Measurements from ENCODE around the gene PIM2. TPM values are rescaled to one million over a fixed set of nuclear protein-coding genes. Genes with fewer than 3 reads are reported as not detected.

The PIM2 gene
- total and polyA plus RNA-seq, 2 of the 4 experiments (the other 2 are of a cell fraction): 7.3 to 9.4 TPM

DNA sequence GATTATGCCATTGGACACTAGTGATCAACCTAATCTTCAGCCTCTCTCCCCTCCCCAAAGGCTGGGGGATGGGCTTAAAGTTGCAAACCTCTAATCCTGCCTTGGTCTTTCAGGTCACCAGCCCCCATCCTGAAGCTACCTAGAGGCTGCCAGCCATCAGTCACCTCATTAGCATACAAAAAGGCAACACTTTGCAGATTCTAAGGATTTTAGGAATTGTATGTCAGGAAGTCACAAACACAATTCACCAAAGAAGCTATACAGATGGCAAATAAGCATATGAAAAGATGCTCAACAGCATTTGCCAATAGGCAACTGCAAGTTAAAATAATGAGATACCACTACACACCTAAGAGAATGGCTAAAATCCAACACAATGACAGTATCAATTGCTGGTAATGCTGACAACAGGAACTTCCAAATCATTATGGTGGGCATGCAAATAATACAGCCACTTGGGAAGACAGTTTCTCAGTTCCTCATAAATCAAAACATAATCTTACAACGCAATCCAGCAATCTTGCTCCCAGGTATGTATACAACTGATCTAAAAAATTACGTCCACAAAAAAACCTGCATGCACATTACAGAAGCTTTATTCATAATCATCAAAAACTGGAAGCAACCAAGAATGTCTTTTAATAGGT, 9.0 kb upstream of the PIM2 start:
- no peak overlapping the region for H2AFZ ChIP-seq (replicated peaks; ENCODE audit: low read length, poor library complexity)
- BruUV-seq (replicated peaks): no TSS peak
- peaks cover 24% of the 10 kb centered on the region for H3K36me3 ChIP-seq (ENCODE audit: control insufficient read depth, insufficient read depth, low read length)
- H3K9me3 ChIP-seq (ENCODE audit: control insufficient read depth, insufficient read depth, low read length): no peaks in the 10 kb centered on the region; the same call in 1 of the 2 replicates
- ATAC-seq (ENCODE audit: low read depth) (no peak), DNase-seq (no peak)
- H3K9me1 ChIP-seq (ENCODE audit: insufficient read depth, low read length): no peaks in the 10 kb centered on the region
- H2BK20ac ChIP-seq (ENCODE audit: low read depth, low read length): no peak overlapping the region
- no peak overlapping the region for H2BK15ac ChIP-seq (ENCODE audit: low read depth, low read length)
- TF ChIP-seq FOS (IDR thresholded peaks at IDR 0.05; ENCODE audit: low read depth, low read length) (no peak), MAZ (IDR thresholded peaks at IDR 0.05; ENCODE audit: borderline replicate concordance, low read depth, low read length) (no peak), RAD21 (IDR thresholded peaks at IDR 0.05; ENCODE audit: low read length) (no peak), CEBPB (IDR thresholded peaks at IDR 0.05; ENCODE audit: low read depth, low read length) (no peak), MAFK (IDR thresholded peaks at IDR 0.05; ENCODE audit: low read depth, low read length) (no peak), BHLHE40 (IDR thresholded peaks at IDR 0.05; ENCODE audit: low read depth, low read length) (no peak), RFX5 (IDR thresholded peaks at IDR 0.05; ENCODE audit: low read depth, low read length) (no peak), CHD1 (IDR thresholded peaks at IDR 0.05; ENCODE audit: low read depth, low read length) (no peak), NFE2L2 (IDR thresholded peaks at IDR 0.05; ENCODE audit: low read depth, low read length) (no peak), SMC3 (IDR thresholded peaks at IDR 0.05; ENCODE audit: low read depth, low read length) (no peak), MXI1 (IDR thresholded peaks at IDR 0.05; ENCODE audit: borderline replicate concordance, low read depth, low read length) (no peak), POLR2A (IDR thresholded peaks at IDR 0.05; ENCODE audit: low read depth, low read length) (no peak), RCOR1 (IDR thresholded peaks at IDR 0.05; ENCODE audit: insufficient replicate concordance, low read length) (no peak)
- TF ChIP-seq, protein P1, sequence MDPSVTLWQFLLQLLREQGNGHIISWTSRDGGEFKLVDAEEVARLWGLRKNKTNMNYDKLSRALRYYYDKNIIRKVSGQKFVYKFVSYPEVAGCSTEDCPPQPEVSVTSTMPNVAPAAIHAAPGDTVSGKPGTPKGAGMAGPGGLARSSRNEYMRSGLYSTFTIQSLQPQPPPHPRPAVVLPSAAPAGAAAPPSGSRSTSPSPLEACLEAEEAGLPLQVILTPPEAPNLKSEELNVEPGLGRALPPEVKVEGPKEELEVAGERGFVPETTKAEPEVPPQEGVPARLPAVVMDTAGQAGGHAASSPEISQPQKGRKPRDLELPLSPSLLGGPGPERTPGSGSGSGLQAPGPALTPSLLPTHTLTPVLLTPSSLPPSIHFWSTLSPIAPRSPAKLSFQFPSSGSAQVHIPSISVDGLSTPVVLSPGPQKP (IDR thresholded peaks at IDR 0.05; ENCODE audit: borderline replicate concordance, low read depth, low read length): no peak
- TF ChIP-seq, protein P2, sequence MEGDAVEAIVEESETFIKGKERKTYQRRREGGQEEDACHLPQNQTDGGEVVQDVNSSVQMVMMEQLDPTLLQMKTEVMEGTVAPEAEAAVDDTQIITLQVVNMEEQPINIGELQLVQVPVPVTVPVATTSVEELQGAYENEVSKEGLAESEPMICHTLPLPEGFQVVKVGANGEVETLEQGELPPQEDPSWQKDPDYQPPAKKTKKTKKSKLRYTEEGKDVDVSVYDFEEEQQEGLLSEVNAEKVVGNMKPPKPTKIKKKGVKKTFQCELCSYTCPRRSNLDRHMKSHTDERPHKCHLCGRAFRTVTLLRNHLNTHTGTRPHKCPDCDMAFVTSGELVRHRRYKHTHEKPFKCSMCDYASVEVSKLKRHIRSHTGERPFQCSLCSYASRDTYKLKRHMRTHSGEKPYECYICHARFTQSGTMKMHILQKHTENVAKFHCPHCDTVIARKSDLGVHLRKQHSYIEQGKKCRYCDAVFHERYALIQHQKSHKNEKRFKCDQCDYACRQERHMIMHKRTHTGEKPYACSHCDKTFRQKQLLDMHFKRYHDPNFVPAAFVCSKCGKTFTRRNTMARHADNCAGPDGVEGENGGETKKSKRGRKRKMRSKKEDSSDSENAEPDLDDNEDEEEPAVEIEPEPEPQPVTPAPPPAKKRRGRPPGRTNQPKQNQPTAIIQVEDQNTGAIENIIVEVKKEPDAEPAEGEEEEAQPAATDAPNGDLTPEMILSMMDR (conservative IDR thresholded peaks at IDR 0.05; ENCODE audit: low read depth, low read length): no peak
- TF ChIP-seq, protein P3, sequence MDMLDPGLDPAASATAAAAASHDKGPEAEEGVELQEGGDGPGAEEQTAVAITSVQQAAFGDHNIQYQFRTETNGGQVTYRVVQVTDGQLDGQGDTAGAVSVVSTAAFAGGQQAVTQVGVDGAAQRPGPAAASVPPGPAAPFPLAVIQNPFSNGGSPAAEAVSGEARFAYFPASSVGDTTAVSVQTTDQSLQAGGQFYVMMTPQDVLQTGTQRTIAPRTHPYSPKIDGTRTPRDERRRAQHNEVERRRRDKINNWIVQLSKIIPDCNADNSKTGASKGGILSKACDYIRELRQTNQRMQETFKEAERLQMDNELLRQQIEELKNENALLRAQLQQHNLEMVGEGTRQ (IDR thresholded peaks at IDR 0.05; ENCODE audit: low read depth, low read length): no peak
- no peak overlapping the region for H3K27ac ChIP-seq (ENCODE audit: insufficient read depth, low read length)
- in situ Hi-C loops (cut with MboI; ENCODE audit: low sequenced_read_pairs) (no loop called here), dilution Hi-C loops (cut with HindIII; ENCODE audit: low sequenced_read_pairs, unreplicated experiment) (no loop called here), intact Hi-C loops (cut with micrococcal nuclease) (no loop called here)
- H4K91ac ChIP-seq (ENCODE audit: insufficient read depth, low read depth, low read length): no peak overlapping the region
- H3K4me3 ChIP-seq (ENCODE audit: insufficient read depth, low read depth, low read length): no peak overlapping the region
- H2AK5ac ChIP-seq (ENCODE audit: low read depth, low read length): no peak overlapping the region
- no peak overlapping the region for H3K18ac ChIP-seq (ENCODE audit: low read depth, low read length)
- CTCF ChIA-PET: no interaction called here
- no peak overlapping the region for H3K14ac ChIP-seq (replicated peaks; ENCODE audit: low read depth, low read length)
- H3K4me2 ChIP-seq (ENCODE audit: low read depth, low read length): no peak overlapping the region
- peaks cover 0 to 5% of the 10 kb centered on the region in 2 experiments; a peak in 3 of 4 replicates for H3K79me1 ChIP-seq (ENCODE audit: low read depth in 1 of 2, low read length in 2 of 2)
- no CpG with 5 or more reads among the region's 2 CpGs for WGBS, 2 experiments (ENCODE audit: extremely low coverage in 2 of 2, insufficient read length in 1 of 2)
- H3K4me1 ChIP-seq (ENCODE audit: control insufficient read depth, insufficient read depth, low read length): no peaks in the 10 kb centered on the region
- H3K4ac ChIP-seq (ENCODE audit: low read depth, low read length): no peak overlapping the region
- POLR2A ChIA-PET (ENCODE audit: unreplicated experiment): no interaction called here
- H4K8ac ChIP-seq (ENCODE audit: low read depth in 2 of 2, low read length in 2 of 2): no peak overlapping the region
- no peak overlapping the region for H3K56ac ChIP-seq (ENCODE audit: extremely low read depth, insufficient read depth, low read length)
- H2BK5ac ChIP-seq (ENCODE audit: low read depth, low read length, poor library complexity, severe bottlenecking): no peak overlapping the region
- H2AK9ac ChIP-seq (replicated peaks; ENCODE audit: low read depth, low read length, poor library complexity): no peak overlapping the region
- H4K5ac ChIP-seq (ENCODE audit: low read depth, low read length): no peak overlapping the region
- no peak overlapping the region for H3K9ac ChIP-seq (ENCODE audit: low read depth, low read length)
- H2BK120ac ChIP-seq (ENCODE audit: low read depth, low read length): no peak overlapping the region
- H3K23ac ChIP-seq (ENCODE audit: low read depth, low read length): no peak overlapping the region
- no peaks in the 10 kb centered on the region for H4K20me1 ChIP-seq (ENCODE audit: insufficient read depth, low read length)
- H3K27me3 ChIP-seq (ENCODE audit: control insufficient read depth, insufficient read depth, low read length): no peaks in the 10 kb centered on the region
